Left lung (tissue), 10 donors: ENCODE data around the gene HDAC4. TPM values are rescaled to one million over a fixed set of nuclear protein-coding genes. Genes with fewer than 3 reads are reported as not detected.
A peak's percentile ranks its signal among the peaks of the same experiment; 100 is the strongest.

Experiments
- ATAC-seq: fragments of 200-7000 bp; cut with Tn5 transposase; one replicate; pipeline ENCODE4 v1.9.1; 2020; ENCODE audit warnings: moderate library complexity
- DNase-seq, 4 donors: peaks; one replicate each; pipeline ENCODE4 v3.0.0-alpha.2; 2013 to 2020
- H3K27ac ChIP-seq, 2 donors: fragments of 200-600 bp; sonication (generic) in 1 of 2; one replicate each; pipeline versions ENCODE4 v1.5.0 to v1.8.0; 2020 to 2021
- H3K27me3 ChIP-seq, 2 donors: fragments of 200-600 bp; sonication (generic) in 1 of 2; one replicate each; pipeline versions ENCODE4 v1.5.0 to v1.8.0; 2020 to 2021
- H3K36me3 ChIP-seq, 2 donors: fragments of 200-600 bp; sonication (generic) in 1 of 2; one replicate each; pipeline versions ENCODE4 v1.5.0 to v1.8.0; 2020 to 2021
- H3K4me1 ChIP-seq, 2 donors: fragments of 200-600 bp; one replicate each; pipeline ENCODE4 v1.8.0; 2021
- H3K4me3 ChIP-seq, 2 donors: fragments of 200-600 bp; sonication (generic) in 1 of 2; one replicate each; pipeline versions ENCODE4 v1.5.0 to v1.8.0; 2020 to 2021; ENCODE audit warnings: mild to moderate bottlenecking in 1 of 2
- H3K9me3 ChIP-seq, 2 donors: fragments of 200-600 bp; sonication (generic) in 1 of 2; one replicate each; pipeline versions ENCODE4 v1.5.0 to v1.8.0; 2020 to 2021
- CTCF ChIP-seq, 2 donors: fragments of 200-600 bp; sonication (generic) in 1 of 2; IDR thresholded peaks; one replicate each; pipeline versions ENCODE4 v1.5.0 to v1.8.0; 2021; ENCODE audit warnings: antibody characterized with exemption in 2 of 2
- intact Hi-C, 2 donors: fragments of 100-400 bp; cut with DNase I; formaldehyde crosslinking; loops; one replicate each; pipeline versions ENCODE4 v1.11.2 to v1.14.2; 2022
- polyA plus RNA-seq, 6 donors: library from polyadenylated mRNA; unstranded; fragments of 120-200 nt; gene quantifications; one replicate each; pipeline ENCODE4 v1.2.1, GENCODE V29; 2013; ENCODE audit not compliant: insufficient read length in 6 of 6
- total RNA-seq, 2 donors: library from RNA; stranded (reverse); fragmentation: NEBNext Ultra II Directional; extraction: Animal tissue kit (Norgen Biotek cat#: 25700); gene quantifications; one replicate each; pipeline ENCODE4 v1.2.1, GENCODE V29; 2021
- donor health status: DM: no; HTN: yes; CAD: no.
- donor health status: DM: no; HTN: no; CAD: no.

The HDAC4 gene
- total and polyA plus RNA-seq, 8 donors = 9.9 to 36.8 (median 12.8) TPM

GRCh38 chr2:239157771-239158170 is 243.0 kb downstream of the HDAC4 start:
- peak; percentile 93 for ATAC-seq
- Histone ChIP-seq H3K9me3 (no peaks in the 10 kb centered on the region), H3K4me1 (no peaks in the 10 kb centered on the region), H3K36me3 (peaks cover 0 to 78% of the 10 kb centered on the region in 2 donors), H3K4me3 (no peak overlapping the region), H3K27me3 (no peaks in the 10 kb centered on the region), H3K27ac (no peak overlapping the region)
- DNase-seq = peak in 3 of 4 donors; percentile 12 to 85 (median 59)
- TF ChIP-seq CTCF (IDR thresholded peaks at IDR 0.05) = no peak
- intact Hi-C loops = no loop called here

GRCh38 chr2:239157269-239157668 is 243.6 kb downstream of the HDAC4 start:
- no peaks in the 10 kb centered on the region for H3K9me3 ChIP-seq

GRCh38 chr2:239156516-239157265 is 244.1 kb downstream of the HDAC4 start:
- Histone ChIP-seq H3K27ac (no peak overlapping the region), H3K4me1 (no peaks in the 10 kb centered on the region), H3K36me3 (peaks cover 0 to 78% of the 10 kb centered on the region in 2 donors), H3K9me3 (no peaks in the 10 kb centered on the region), H3K27me3 (no peaks in the 10 kb centered on the region), H3K4me3 (no peak overlapping the region)
- DNase-seq (peak in 2 of 4 donors; percentile 7 to 42), ATAC-seq (no peak)
- intact Hi-C loops = no loop called here
- no peak for TF ChIP-seq CTCF (IDR thresholded peaks at IDR 0.05)

More at GRCh38 chr2:239157269-239157668, 243.6 kb downstream of the HDAC4 start:
- Histone ChIP-seq H3K4me1 (no peaks in the 10 kb centered on the region), H3K27me3 (no peaks in the 10 kb centered on the region), H3K4me3 (no peak overlapping the region), H3K27ac (no peak overlapping the region), H3K36me3 (peaks cover 0 to 78% of the 10 kb centered on the region in 2 donors)
- ATAC-seq (no peak), DNase-seq (peak in 2 of 4 donors; percentile 30 to 62)
- intact Hi-C loops = no loop called here
- TF ChIP-seq CTCF (IDR thresholded peaks at IDR 0.05) = no peak

- no peak for ATAC-seq
- Histone ChIP-seq H3K4me3 (no peak overlapping the region), H3K4me1 (no peaks in the 10 kb centered on the region), H3K27me3 (no peaks in the 10 kb centered on the region), H3K9me3 (no peaks in the 10 kb centered on the region), H3K27ac (no peak overlapping the region), H3K36me3 (peaks cover 0 to 74% of the 10 kb centered on the region in 2 donors)
- intact Hi-C loops = no loop called here
- peak in 1 of 4 donors; percentile 44 for DNase-seq
- no peak for TF ChIP-seq CTCF (IDR thresholded peaks at IDR 0.05)
Observed at GRCh38 chr2:239155806-239156480, 244.9 kb downstream of the HDAC4 start.
